B cell (primary cell): ENCODE data around the gene RP9. TPM values are rescaled to one million over a fixed set of nuclear protein-coding genes. Genes with fewer than 3 reads are reported as not detected.

ENCODE experiments used
- ATAC-seq: fragments of 200-7000 bp; cut with Tn5 transposase; one replicate; pipeline ENCODE4 v1.10.0; 2021; ENCODE audit warnings: low read depth, mild to moderate bottlenecking, moderate number of reproducible peaks, moderate library complexity
- CTCF ChIA-PET: fragments of 350-600 bp; sonication (Branson Sonifier 250); formaldehyde crosslinking; loops from one replicate; lab custom pipeline; 2021; ENCODE audit warnings: antibody characterized with exemption, inconsistent platforms; lab: Charles Lee
- POLR2A ChIA-PET: fragments of 350-600 bp; sonication (Branson Sonifier 250); formaldehyde crosslinking; loops from one replicate; lab custom pipeline; 2021; ENCODE audit warnings: antibody characterized with exemption; lab: Charles Lee
- DNase-seq: peaks from one replicate; pipeline ENCODE4 v3.0.0; 2013
- H2AFZ ChIP-seq: 2 replicates; pipeline ENCODE4 v1.6.1; 2012; ENCODE audit warnings: mild to moderate bottlenecking, low read depth, low read length; ENCODE audit not compliant: insufficient read depth, poor library complexity, severe bottlenecking
- H3K27ac ChIP-seq, 2 donors: 1 replicate in 1 of 2; 2 replicates in 1 of 2; pipeline ENCODE4 v1.5.1; 2012 to 2013; ENCODE audit warnings: low read length in 2 of 2, mild to moderate bottlenecking in 2 of 2, moderate library complexity in 1 of 2
- H3K27me3 ChIP-seq, 4 experiments: fragments of 200-600 bp in 1 of 4; sonication (generic) in 1 of 4; replicated peaks in 1 of 4; 1 replicate in 2 of 4; 2 replicates in 2 of 4; pipeline versions ENCODE4 v1.6.1 to v1.7.0; 2013 to 2016; ENCODE audit warnings: low read length in 3 of 4, mild to moderate bottlenecking in 2 of 4, mixed read lengths in 1 of 4, moderate library complexity in 1 of 4; ENCODE audit not compliant: insufficient read depth in 4 of 4, control insufficient read depth in 3 of 4; ENCODE audit errors: control extremely low read depth in 1 of 4
- H3K36me3 ChIP-seq, 2 experiments: replicated peaks in 1 of 2; 1 replicate in 1 of 2; 2 replicates in 1 of 2; pipeline versions ENCODE4 v1.6.1 to v1.7.1; 2013; ENCODE audit warnings: low read length in 1 of 2; ENCODE audit not compliant: insufficient read depth in 2 of 2, control insufficient read depth in 1 of 2; ENCODE audit errors: control extremely low read depth in 1 of 2, extremely low read depth in 1 of 2
- H3K4me1 ChIP-seq, 2 donors: fragments of 200-600 bp in 1 of 2; sonication (generic) in 1 of 2; 1 replicate in 1 of 2; 2 replicates in 1 of 2; pipeline versions ENCODE4 v1.5.1 to v1.6.1; 2013 to 2017; ENCODE audit warnings: low read length in 2 of 2; ENCODE audit not compliant: control insufficient read depth in 2 of 2, insufficient read depth in 2 of 2
- H3K4me2 ChIP-seq: replicated peaks from 2 replicates; pipeline ENCODE3; 2012; ENCODE audit warnings: mild to moderate bottlenecking, low read depth, low read length; ENCODE audit not compliant: poor library complexity, severe bottlenecking
- H3K4me3 ChIP-seq, 5 experiments: fragments of 200-600 bp in 1 of 5; sonication (generic) in 1 of 5; 1 replicate in 3 of 5; 2 replicates in 2 of 5; pipeline versions ENCODE4 v1.5.1 to v1.7.0; 2011 to 2016; ENCODE audit warnings: low read length in 4 of 5, mild to moderate bottlenecking in 4 of 5, low read depth in 2 of 5, control low read depth in 1 of 5, moderate library complexity in 1 of 5; ENCODE audit not compliant: insufficient read depth in 1 of 5; ENCODE audit errors: control extremely low read depth in 1 of 5, extremely low read depth in 1 of 5
- H3K79me2 ChIP-seq: fragments of 200-600 bp; sonication (generic); one replicate; pipeline ENCODE4 v1.6.0; 2016; ENCODE audit warnings: low read length; ENCODE audit not compliant: control insufficient read depth, insufficient read depth
- H3K9ac ChIP-seq: fragments of 200-600 bp; sonication (generic); 2 replicates; pipeline ENCODE4 v1.6.1; 2017; ENCODE audit warnings: mild to moderate bottlenecking, low read length, moderate library complexity
- H3K9me3 ChIP-seq, 3 donors: one replicate each; pipeline versions ENCODE4 v1.6.1 to v1.7.1; 2013; ENCODE audit warnings: low read length in 2 of 3; ENCODE audit not compliant: control insufficient read depth in 2 of 3, insufficient read depth in 1 of 3; ENCODE audit errors: control extremely low read depth in 1 of 3
- H4K20me1 ChIP-seq: 2 replicates; pipeline ENCODE4 v1.6.0; 2012; ENCODE audit warnings: mild to moderate bottlenecking, low read length; ENCODE audit not compliant: insufficient read depth, control insufficient read depth, poor library complexity, severe bottlenecking
- H3K27ac Mint-ChIP-seq: one replicate; pipeline ENCODE4 v1.8.0; 2021; ENCODE audit warnings: mixed read lengths
- H3K27me3 Mint-ChIP-seq: one replicate; pipeline ENCODE4 v1.8.0; 2021; ENCODE audit warnings: mixed read lengths
- H3K4me1 Mint-ChIP-seq: one replicate; pipeline ENCODE4 v1.8.0; 2021; ENCODE audit warnings: mixed read lengths
- H3K4me3 Mint-ChIP-seq: one replicate; pipeline ENCODE4 v1.8.0; 2021; ENCODE audit warnings: mixed read lengths
- H3K9me3 Mint-ChIP-seq: one replicate; pipeline ENCODE4 v1.8.0; 2022; ENCODE audit warnings: mixed read lengths; ENCODE audit not compliant: insufficient read depth
- EZH2 ChIP-seq: IDR thresholded peaks from 2 replicates; pipeline ENCODE4 v1.6.1; 2012; ENCODE audit warnings: borderline replicate concordance, low read depth, mild to moderate bottlenecking, moderate library complexity, low read length; ENCODE audit not compliant: insufficient read depth, poor library complexity, severe bottlenecking
- WGBS: methylation state at CpG from one replicate; pipeline ENCODE4 v1.1.5; 2013; ENCODE audit warnings: missing lambda C conversion rate; ENCODE audit not compliant: insufficient coverage; 5-methylcytosine and 5-hydroxymethylcytosine counted together
- intact Hi-C: fragments of 100-400 bp; cut with micrococcal nuclease; formaldehyde crosslinking; loops from one replicate; pipeline ENCODE4 v1.10.0; 2022
- polyA plus RNA-seq: library from polyadenylated mRNA; depleted of rRNA; stranded (reverse); fragments of >200 nt; gene quantifications from 2 replicates; pipeline ENCODE4 v1.2.3, GENCODE V29; 2012
- total RNA-seq, 2 donors: library from RNA; stranded (reverse); fragments of 120-200 nt in 1 of 2; gene quantifications; 1 replicate in 1 of 2; 2 replicates in 1 of 2; pipeline versions ENCODE4 v1.2.3 to v1.2.4, GENCODE V29; 2013 to 2022
- TF ChIP-seq, protein P1 (sequence below): fragments of 200-600 bp; IDR thresholded peaks from one replicate; pipeline ENCODE4 v1.8.0; 2022; ENCODE audit warnings: antibody characterized with exemption, mild to moderate bottlenecking

The RP9 gene
- total and polyA plus RNA-seq, 2 donors (not counting 1 experiment from before 2014, with no cell fraction given), result 23.0 to 69.4 TPM

DNA sequence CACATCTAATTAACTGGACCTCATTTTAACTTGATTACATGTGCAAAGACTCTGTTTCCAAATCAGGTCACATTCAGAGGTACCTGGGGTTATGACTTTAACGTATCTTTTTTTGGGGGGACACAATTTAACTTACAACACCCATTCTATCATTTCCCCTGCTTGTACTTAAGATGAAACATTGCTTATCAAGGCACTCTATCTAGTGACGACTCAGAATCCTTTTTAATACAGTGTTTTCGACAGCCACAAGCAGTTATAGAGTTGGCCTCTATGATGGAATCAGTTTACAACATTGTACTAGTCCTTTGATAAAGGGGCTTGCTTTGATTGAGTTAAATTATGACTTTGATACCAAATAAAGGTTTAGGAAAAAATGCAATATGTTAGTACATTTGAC lies 42.9 kb upstream of the RP9 start:
- Histone ChIP-seq H2AFZ (no peak overlapping the region), H3K9me3 (no peaks in the 10 kb centered on the region), H3K4me2 (no peak overlapping the region), H3K36me3 (no peaks in the 10 kb centered on the region), H3K9ac (no peak overlapping the region), H3K4me1 (no peaks in the 10 kb centered on the region), H4K20me1 (no peaks in the 10 kb centered on the region), H3K27ac (no peak overlapping the region), H3K4me3 (no peak overlapping the region), H3K79me2 (no peaks in the 10 kb centered on the region), H3K27me3 (no peaks in the 10 kb centered on the region)
- no peak for TF ChIP-seq EZH2
- TF ChIP-seq, protein P1, sequence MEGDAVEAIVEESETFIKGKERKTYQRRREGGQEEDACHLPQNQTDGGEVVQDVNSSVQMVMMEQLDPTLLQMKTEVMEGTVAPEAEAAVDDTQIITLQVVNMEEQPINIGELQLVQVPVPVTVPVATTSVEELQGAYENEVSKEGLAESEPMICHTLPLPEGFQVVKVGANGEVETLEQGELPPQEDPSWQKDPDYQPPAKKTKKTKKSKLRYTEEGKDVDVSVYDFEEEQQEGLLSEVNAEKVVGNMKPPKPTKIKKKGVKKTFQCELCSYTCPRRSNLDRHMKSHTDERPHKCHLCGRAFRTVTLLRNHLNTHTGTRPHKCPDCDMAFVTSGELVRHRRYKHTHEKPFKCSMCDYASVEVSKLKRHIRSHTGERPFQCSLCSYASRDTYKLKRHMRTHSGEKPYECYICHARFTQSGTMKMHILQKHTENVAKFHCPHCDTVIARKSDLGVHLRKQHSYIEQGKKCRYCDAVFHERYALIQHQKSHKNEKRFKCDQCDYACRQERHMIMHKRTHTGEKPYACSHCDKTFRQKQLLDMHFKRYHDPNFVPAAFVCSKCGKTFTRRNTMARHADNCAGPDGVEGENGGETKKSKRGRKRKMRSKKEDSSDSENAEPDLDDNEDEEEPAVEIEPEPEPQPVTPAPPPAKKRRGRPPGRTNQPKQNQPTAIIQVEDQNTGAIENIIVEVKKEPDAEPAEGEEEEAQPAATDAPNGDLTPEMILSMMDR, result no peak
- CTCF ChIA-PET, result no interaction called here
- intact Hi-C loops, result no loop called here
- POLR2A ChIA-PET, result no interaction called here
- H3K9me3 Mint-ChIP-seq, result no peaks in the 10 kb centered on the region
- ATAC-seq, result no peak
- no peak for DNase-seq
- no peaks in the 10 kb centered on the region for H3K27me3 Mint-ChIP-seq
- peaks cover under 1% of the 10 kb centered on the region for H3K4me1 Mint-ChIP-seq
- no CpG with 5 or more reads among the region's 3 CpGs for WGBS
- H3K27ac Mint-ChIP-seq, result no peak overlapping the region
- H3K4me3 Mint-ChIP-seq, result no peak overlapping the region

DNA sequence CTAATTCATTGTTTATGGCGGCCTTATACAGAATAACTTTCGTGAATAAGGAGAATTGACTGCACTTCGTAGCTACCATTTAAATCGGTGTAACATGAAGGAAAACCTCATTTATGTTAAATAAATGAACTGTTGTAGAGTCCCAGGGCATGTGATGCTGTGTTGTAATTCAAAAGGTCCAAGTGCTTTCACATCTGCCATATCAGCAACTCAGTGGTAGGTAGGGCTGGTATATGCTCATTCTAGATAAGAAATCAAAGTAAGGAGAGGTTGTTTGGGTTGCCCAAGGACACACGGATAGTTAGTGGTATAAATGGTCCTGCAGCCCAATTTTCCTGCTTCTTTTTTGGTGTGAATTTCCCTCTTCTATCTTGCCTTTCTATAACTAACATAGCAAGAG lies 36.0 kb upstream of the RP9 start:
- DNase-seq (no peak), ATAC-seq (no peak)
- no peaks in the 10 kb centered on the region for H3K36me3 ChIP-seq
- ChIA-PET CTCF (no interaction called here), POLR2A (no interaction called here)
- Mint-ChIP-seq H3K9me3 (peaks cover 4% of the 10 kb centered on the region), H3K4me3 (no peak overlapping the region), H3K27me3 (no peaks in the 10 kb centered on the region), H3K4me1 (no peaks in the 10 kb centered on the region), H3K27ac (no peak overlapping the region)
- no peak overlapping the region for H3K27ac ChIP-seq
- H3K79me2 ChIP-seq, result peaks cover 6% of the 10 kb centered on the region
- H3K4me2 ChIP-seq, result no peak overlapping the region
- H2AFZ ChIP-seq, result no peak overlapping the region
- no peak for TF ChIP-seq EZH2
- TF ChIP-seq, protein P1, result no peak
- no peaks in the 10 kb centered on the region for H3K4me1 ChIP-seq
- no peaks in the 10 kb centered on the region for H4K20me1 ChIP-seq
- no peaks in the 10 kb centered on the region for H3K27me3 ChIP-seq
- no peak overlapping the region for H3K4me3 ChIP-seq
- WGBS, result 100% methylated on average over 1 of the region's 5 CpGs
- H3K9me3 ChIP-seq, result peaks cover 0 to 8% (median 0%) of the 10 kb centered on the region in 3 donors
- no peak overlapping the region for H3K9ac ChIP-seq
- intact Hi-C loops, result no loop called here
